OCI-LY3 (cell line): ENCODE results near the gene MPV17L2.

Experiments
- CTCF ChIP-seq: fragments of 200-600, 300-600 bp; sonication (generic); IDR thresholded peaks from 2 replicates; pipeline ENCODE4 v1.5.1; 2014; ENCODE audit warnings: antibody characterized with exemption, low read length, low read depth
- EZH2phosphoT487 ChIP-seq: fragments of 200-600 bp; shearing (Covaris generic); IDR thresholded peaks from 2 replicates; pipeline ENCODE4 v1.6.1; 2018; ENCODE audit warnings: antibody characterized with exemption, mixed run types, low read depth

- no peak for TF ChIP-seq CTCF
- TF ChIP-seq EZH2phosphoT487, result no peak
Measured at GRCh38 chr19:18205200-18205892, 12.3 kb downstream of the MPV17L2 start.
